ENCODE data around the gene RIT2. TPM values are rescaled to one million over a fixed set of nuclear protein-coding genes. Genes with fewer than 3 reads are reported as not detected.
A peak's percentile ranks its signal among the peaks of the same experiment; 100 is the strongest.

RIT2 gene
- total and polyA plus RNA-seq, 2 of the 4 experiments (the other 2 are of a cell fraction) = not detected

- H2BK5ac ChIP-seq (ENCODE audit: low read depth, low read length, poor library complexity, severe bottlenecking) = no peak overlapping the region
- H2BK15ac ChIP-seq (ENCODE audit: low read depth, low read length) = no peak overlapping the region
- no peaks in the 10 kb centered on the region for H4K20me1 ChIP-seq (ENCODE audit: insufficient read depth, low read length)
- no peaks in the 10 kb centered on the region for H3K79me1 ChIP-seq (ENCODE audit: low read depth in 1 of 2, low read length in 2 of 2)
- TF ChIP-seq POLR2A (IDR thresholded peaks at IDR 0.05; ENCODE audit: low read depth, low read length) = no peak
- no peak for TF ChIP-seq RCOR1 (IDR thresholded peaks at IDR 0.05; ENCODE audit: insufficient replicate concordance, low read length)
- no peak for TF ChIP-seq MXI1 (IDR thresholded peaks at IDR 0.05; ENCODE audit: borderline replicate concordance, low read depth, low read length)
- TF ChIP-seq CEBPB (IDR thresholded peaks at IDR 0.05; ENCODE audit: low read depth, low read length) = no peak
- no peak for TF ChIP-seq MAZ (IDR thresholded peaks at IDR 0.05; ENCODE audit: borderline replicate concordance, low read depth, low read length)
- no peak for TF ChIP-seq RAD21 (IDR thresholded peaks at IDR 0.05; ENCODE audit: low read length)
- no peak for TF ChIP-seq FOS (IDR thresholded peaks at IDR 0.05; ENCODE audit: low read depth, low read length)
- no peak for TF ChIP-seq CHD1 (IDR thresholded peaks at IDR 0.05; ENCODE audit: low read depth, low read length)
- TF ChIP-seq USF2 (IDR thresholded peaks at IDR 0.05; ENCODE audit: low read depth, low read length) = no peak
- H3K14ac ChIP-seq (replicated peaks; ENCODE audit: low read depth, low read length) = no peak overlapping the region
- peaks cover 9% of the 10 kb centered on the region for H3K9me3 ChIP-seq (ENCODE audit: control insufficient read depth, insufficient read depth, low read length)
- ChIA-PET POLR2A (ENCODE audit: unreplicated experiment) (no interaction called here), CTCF (no interaction called here)
- no peak overlapping the region for H3K9ac ChIP-seq (ENCODE audit: low read depth, low read length)
- H3K23ac ChIP-seq (ENCODE audit: low read depth, low read length) = no peak overlapping the region
- H2BK120ac ChIP-seq (ENCODE audit: low read depth, low read length) = no peak overlapping the region
- H3K4me2 ChIP-seq (ENCODE audit: low read depth, low read length) = no peak overlapping the region
- H3K36me3 ChIP-seq (ENCODE audit: control insufficient read depth, insufficient read depth, low read length) = no peaks in the 10 kb centered on the region
- H4K8ac ChIP-seq (ENCODE audit: low read depth in 2 of 2, low read length in 2 of 2) = no peak overlapping the region
- H3K9me1 ChIP-seq (ENCODE audit: insufficient read depth, low read length) = no peaks in the 10 kb centered on the region
- in situ Hi-C loops (cut with MboI; ENCODE audit: low sequenced_read_pairs) = no loop called here
- no peak overlapping the region for H3K4me3 ChIP-seq (ENCODE audit: insufficient read depth, low read depth, low read length)
- no peak overlapping the region for H4K5ac ChIP-seq (ENCODE audit: low read depth, low read length)
- H2AFZ ChIP-seq (replicated peaks; ENCODE audit: low read length, poor library complexity) = no peak overlapping the region
- H3K18ac ChIP-seq (ENCODE audit: low read depth, low read length) = no peak overlapping the region
- BruUV-seq (replicated peaks) = no TSS peak
- intact Hi-C loops (cut with micrococcal nuclease) = no loop called here
- H3K56ac ChIP-seq (ENCODE audit: extremely low read depth, insufficient read depth, low read length) = no peak overlapping the region
- dilution Hi-C loops (cut with HindIII; ENCODE audit: low sequenced_read_pairs, unreplicated experiment) = no loop called here
- no peak overlapping the region for H2AK5ac ChIP-seq (ENCODE audit: low read depth, low read length)
- WGBS, 2 experiments (ENCODE audit: extremely low coverage in 2 of 2, insufficient read length in 1 of 2) = no CpG with 5 or more reads among the region's 1 CpG
- no peaks in the 10 kb centered on the region for H3K4me1 ChIP-seq (ENCODE audit: control insufficient read depth, insufficient read depth, low read length)
- no peak overlapping the region for H2AK9ac ChIP-seq (replicated peaks; ENCODE audit: low read depth, low read length, poor library complexity)
- H3K27me3 ChIP-seq (ENCODE audit: control insufficient read depth, insufficient read depth, low read length) = no peaks in the 10 kb centered on the region
- H2BK20ac ChIP-seq (ENCODE audit: low read depth, low read length) = no peak overlapping the region
- ATAC-seq (ENCODE audit: low read depth) = no peak
- H3K27ac ChIP-seq (ENCODE audit: insufficient read depth, low read length) = no peak overlapping the region
- DNase-seq = peak; percentile 25
- H4K91ac ChIP-seq (ENCODE audit: insufficient read depth, low read depth, low read length) = no peak overlapping the region
- no peak overlapping the region for H3K4ac ChIP-seq (ENCODE audit: low read depth, low read length)
Measured at GRCh38 chr18:43160509-43160908, 45.0 kb upstream of the RIT2 start.
